SK-N-SH (cell line): Measurements from ENCODE around the gene ZNF397. TPM values are rescaled to one million over a fixed set of nuclear protein-coding genes. Genes with fewer than 3 reads are reported as not detected.

Experiments
- CTCF ChIA-PET: fragments of 300-600, 350-600 bp; formaldehyde crosslinking; extraction: SDS; loops from one replicate; lab custom pipeline; 2021; lab: Yijun Ruan, JAX
- POLR2A ChIA-PET: fragments of 350-600 bp; sonication (Branson Sonifier 250); formaldehyde crosslinking; extraction: SDS; loops from one replicate; lab custom pipeline; 2020; ENCODE audit warnings: antibody characterized with exemption, inconsistent platforms; lab: Yijun Ruan, JAX
- DNase-seq: peaks from one replicate; pipeline ENCODE4 v3.0.0; 2012
- H2AFZ ChIP-seq: fragments of 200-600 bp; sonication (generic); 2 replicates; pipeline ENCODE4 v1.8.1; 2016; ENCODE audit warnings: antibody characterized with exemption, mild to moderate bottlenecking, low read depth
- H3F3A ChIP-seq: fragments of 200-600 bp; sonication (generic); replicated peaks from 2 replicates; pipeline ENCODE3; 2016; ENCODE audit warnings: antibody characterized with exemption, mild to moderate bottlenecking; ENCODE audit not compliant: insufficient read depth
- H3K27ac ChIP-seq, 2 experiments: fragments of 200-500 bp in 1 of 2; fragments of 200-600 bp in 1 of 2; sonication (Bioruptor generic) in 1 of 2; sonication (generic), shearing (Covaris generic) in 1 of 2; 2 replicates each; pipeline versions ENCODE4 v1.5.1 to v1.6.1; 2014 to 2016; ENCODE audit warnings: low read depth in 2 of 2, inconsistent platforms in 1 of 2, low read length in 1 of 2, mild to moderate bottlenecking in 1 of 2, mixed read lengths in 1 of 2
- H3K27me3 ChIP-seq: fragments of 200-600 bp; sonication (generic), shearing (Covaris generic); 2 replicates; pipeline ENCODE4 v1.6.1; 2016; ENCODE audit warnings: mixed run types; ENCODE audit not compliant: insufficient read depth
- H3K36me3 ChIP-seq, 2 experiments: fragments of 200-500 bp in 1 of 2; fragments of 200-600 bp in 1 of 2; sonication (Bioruptor generic) in 1 of 2; sonication (generic) in 1 of 2; replicated peaks in 1 of 2; 2 replicates each; pipeline versions ENCODE3 to v1.5.1; 2014 to 2016; ENCODE audit warnings: low read length in 1 of 2, mild to moderate bottlenecking in 1 of 2; ENCODE audit not compliant: insufficient read depth in 2 of 2, control insufficient read depth in 1 of 2
- H3K4me1 ChIP-seq, 2 experiments: fragments of 200-500 bp in 1 of 2; fragments of 200-600 bp in 1 of 2; sonication (Bioruptor generic) in 1 of 2; sonication (generic), shearing (Covaris generic) in 1 of 2; 2 replicates each; pipeline versions ENCODE4 v1.5.1 to v1.6.1; 2014 to 2016; ENCODE audit warnings: low read depth in 1 of 2, low read length in 1 of 2, mixed run types in 1 of 2; ENCODE audit not compliant: insufficient read depth in 2 of 2, control insufficient read depth in 1 of 2
- H3K4me2 ChIP-seq: fragments of 200-600 bp; sonication (generic), shearing (Covaris generic); 2 replicates; pipeline ENCODE4 v1.6.1; 2017; ENCODE audit warnings: mixed run types
- H3K4me3 ChIP-seq, 2 experiments: fragments of 200-500 bp in 1 of 2; fragments of 200-600 bp in 1 of 2; sonication (Bioruptor generic) in 1 of 2; sonication (generic), shearing (Covaris generic) in 1 of 2; 2 replicates each; pipeline versions ENCODE4 v1.5.1 to v1.8.1; 2014 to 2016; ENCODE audit warnings: low read depth in 2 of 2, inconsistent platforms in 1 of 2, low read length in 1 of 2, mild to moderate bottlenecking in 1 of 2, mixed read lengths in 1 of 2, moderate library complexity in 1 of 2
- H3K79me2 ChIP-seq: fragments of 200-600 bp; sonication (generic); 2 replicates; pipeline ENCODE4 v1.8.1; 2017; ENCODE audit warnings: mild to moderate bottlenecking; ENCODE audit not compliant: insufficient read depth
- H3K9ac ChIP-seq: fragments of 200-600 bp; sonication (generic); 2 replicates; pipeline ENCODE4 v1.6.1; 2017; ENCODE audit warnings: mixed run types
- H3K9me2 ChIP-seq: fragments of 200-600 bp; sonication (generic); 2 replicates; pipeline ENCODE4 v1.6.1; 2017; ENCODE audit warnings: mixed run types
- H3K9me3 ChIP-seq: fragments of 200-600 bp; sonication (generic); 2 replicates; pipeline ENCODE4 v1.6.1; 2017; ENCODE audit warnings: mixed run types, mild to moderate bottlenecking, moderate library complexity
- H4K20me1 ChIP-seq: fragments of 200-600 bp; sonication (generic); 2 replicates; pipeline ENCODE4 v1.6.1; 2017; ENCODE audit warnings: mild to moderate bottlenecking, mixed run types; ENCODE audit not compliant: insufficient read depth
- CHD2 ChIP-seq: fragments of 150-350 bp; IDR thresholded peaks from 2 replicates; pipeline ENCODE4 v1.6.1; 2018; ENCODE audit warnings: low read length; ENCODE audit not compliant: partially characterized antibody
- CTCF ChIP-seq: fragments of 200-600 bp; sonication (generic); IDR thresholded peaks from 2 replicates; pipeline ENCODE4 v1.6.1; 2017; ENCODE audit warnings: antibody characterized with exemption, mild to moderate bottlenecking, moderate library complexity
- ELF1 ChIP-seq: IDR thresholded peaks from 2 replicates; pipeline ENCODE4 v1.4.0; 2012
- FOSL2 ChIP-seq: IDR thresholded peaks from 2 replicates; pipeline ENCODE4 v1.4.0; 2012; ENCODE audit warnings: low read depth, mild to moderate bottlenecking, moderate library complexity, borderline replicate concordance
- FOXJ3 ChIP-seq: sonication (generic); formaldehyde crosslinking; IDR thresholded peaks from 2 replicates; pipeline ENCODE4 v1.5.1; 2020; ENCODE audit warnings: mild to moderate bottlenecking, missing genetic modification reagents
- FOXM1 ChIP-seq: IDR thresholded peaks from 2 replicates; pipeline ENCODE4 v1.4.0; 2012; ENCODE audit warnings: low read depth, mild to moderate bottlenecking
- GATA2 ChIP-seq: sonication (generic); formaldehyde crosslinking; IDR thresholded peaks from 2 replicates; pipeline ENCODE4 v1.5.0; 2020; ENCODE audit warnings: mild to moderate bottlenecking, missing genetic modification reagents
- PBX3 ChIP-seq: IDR thresholded peaks from 2 replicates; pipeline ENCODE4; 2012
- POLR2AphosphoS5 ChIP-seq: IDR thresholded peaks from 2 replicates; pipeline ENCODE4 v1.6.1; 2012; ENCODE audit warnings: low read depth, low read length
- RAD21 ChIP-seq: IDR thresholded peaks from 2 replicates; pipeline ENCODE4 v1.6.1; 2012; ENCODE audit warnings: mild to moderate bottlenecking, low read length
- TCF12 ChIP-seq: IDR thresholded peaks from 2 replicates; pipeline ENCODE4 v1.4.0; 2012
- YY1 ChIP-seq: IDR thresholded peaks from 2 replicates; pipeline ENCODE4 v1.4.0; 2012; ENCODE audit warnings: low read depth, mild to moderate bottlenecking
- ZBTB33 ChIP-seq: IDR thresholded peaks from 2 replicates; pipeline ENCODE4 v1.4.0; 2012; ENCODE audit warnings: low read depth, borderline replicate concordance
- WGBS: methylation state at CpG from one replicate; pipeline ENCODE4 v1.1.6; 2017; ENCODE audit warnings: low lambda C conversion rate; 5-methylcytosine and 5-hydroxymethylcytosine counted together
- polyA plus RNA-seq, 3 experiments: library from polyadenylated mRNA; depleted of rRNA; stranded (reverse); fragments of >200 nt; gene quantifications; 2 replicates each; pipeline ENCODE4 v1.2.3, GENCODE V29; 2012
- TF ChIP-seq, protein P1 (sequence below): IDR thresholded peaks from 2 replicates; pipeline ENCODE4 v1.4.0; 2012; ENCODE audit warnings: low read depth, borderline replicate concordance
- TF ChIP-seq, protein P2 (sequence below): IDR thresholded peaks from 2 replicates; pipeline ENCODE4 v1.4.0; 2012; ENCODE audit warnings: low read depth
- TF ChIP-seq, protein P3 (sequence below): fragments of 150-350 bp; IDR thresholded peaks from 2 replicates; pipeline ENCODE4 v1.6.1; 2016; ENCODE audit warnings: mild to moderate bottlenecking, low read depth, low read length

Gene ZNF397
- polyA plus RNA-seq, 1 of the 3 experiments (the other 2 are of a cell fraction) = 4.8 TPM

DNA sequence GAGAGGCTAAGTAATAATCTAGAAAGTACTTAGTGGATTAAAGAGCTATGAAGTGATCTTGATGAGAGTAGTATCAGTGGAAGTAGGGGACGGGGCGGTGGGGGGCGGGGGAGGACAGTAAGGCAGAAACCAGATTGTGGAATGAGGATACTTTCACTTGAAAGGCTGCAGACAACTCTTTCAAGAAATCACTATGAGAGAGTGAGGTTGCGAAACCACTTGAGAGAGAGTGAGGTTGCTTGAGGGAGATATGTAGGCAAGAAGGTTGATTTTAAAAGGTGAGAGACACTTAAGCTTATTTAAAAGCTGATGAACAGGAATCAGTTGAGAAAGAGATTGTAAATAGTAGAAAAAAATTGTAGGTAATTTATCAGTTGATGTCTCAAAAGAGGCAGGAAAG lies 3.8 kb downstream of the ZNF397 start:
- Histone ChIP-seq H4K20me1 (no peaks in the 10 kb centered on the region), H3K9me3 (no peaks in the 10 kb centered on the region), H3K27ac (no peak overlapping the region), H2AFZ (no peak overlapping the region), H3K4me3 (no peak overlapping the region), H3F3A (no peaks in the 10 kb centered on the region), H3K79me2 (peaks cover 20% of the 10 kb centered on the region; the same call in 1 of the 2 replicates), H3K9me2 (no peaks in the 10 kb centered on the region), H3K4me1 (peaks cover 3 to 10% of the 10 kb centered on the region in 2 experiments; a peak in 3 of 4 replicates), H3K9ac (no peak overlapping the region), H3K36me3 (peaks cover 58 to 66% of the 10 kb centered on the region in 2 experiments), H3K27me3 (no peaks in the 10 kb centered on the region), H3K4me2 (no peak overlapping the region)
- POLR2A ChIA-PET = interaction anchor here (0.8 kb wide), 1 partner anchor 23 kb away, joined by 3 read pairs; no protein-coding TSS in a partner anchor
- no peak for TF ChIP-seq YY1
- CTCF ChIA-PET = interaction anchor here (2.9 kb wide), 1 partner anchor 14 kb away, joined by 13 read pairs; no protein-coding TSS in a partner anchor
- no peak for DNase-seq
- WGBS = 96% methylated on average over 4 of the region's 4 CpGs

GRCh38 chr18:35245719-35246317 lies 5.0 kb downstream of the ZNF397 start:
- H4K20me1 ChIP-seq = no peaks in the 10 kb centered on the region
- peaks cover 20% of the 10 kb centered on the region; the same call in 1 of the 2 replicates for H3K79me2 ChIP-seq
- no peaks in the 10 kb centered on the region for H3F3A ChIP-seq
- no peak for DNase-seq
- H3K4me3 ChIP-seq = no peak overlapping the region
- H3K4me2 ChIP-seq = no peak overlapping the region
- ChIA-PET POLR2A (interaction anchor here (1.1 kb wide), 1 partner anchor 17 kb away, joined by 3 read pairs; no protein-coding TSS in a partner anchor), CTCF (interaction anchor here (1.0 to 1.3 kb wide), 3 partner anchors 11 to 221 kb away, joined by 3 to 8 read pairs (median 4); no protein-coding TSS in a partner anchor)
- 96% methylated on average over 4 of the region's 4 CpGs for WGBS
- peaks cover 60 to 70% of the 10 kb centered on the region in 2 experiments for H3K36me3 ChIP-seq
- H3K9me2 ChIP-seq = no peaks in the 10 kb centered on the region
- H3K4me1 ChIP-seq = peaks cover 3 to 10% of the 10 kb centered on the region in 2 experiments; a peak in 3 of 4 replicates
- no peak overlapping the region for H2AFZ ChIP-seq
- H3K27ac ChIP-seq = no peak overlapping the region
- H3K9me3 ChIP-seq = no peaks in the 10 kb centered on the region
- no peak for TF ChIP-seq ELF1
- TF ChIP-seq POLR2AphosphoS5 = no peak
- TF ChIP-seq, protein P1, sequence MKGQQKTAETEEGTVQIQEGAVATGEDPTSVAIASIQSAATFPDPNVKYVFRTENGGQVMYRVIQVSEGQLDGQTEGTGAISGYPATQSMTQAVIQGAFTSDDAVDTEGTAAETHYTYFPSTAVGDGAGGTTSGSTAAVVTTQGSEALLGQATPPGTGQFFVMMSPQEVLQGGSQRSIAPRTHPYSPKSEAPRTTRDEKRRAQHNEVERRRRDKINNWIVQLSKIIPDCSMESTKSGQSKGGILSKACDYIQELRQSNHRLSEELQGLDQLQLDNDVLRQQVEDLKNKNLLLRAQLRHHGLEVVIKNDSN = no peak
- TF ChIP-seq FOXJ3 (CRISPR knock-in tag) = no peak
- TF ChIP-seq, protein P2, sequence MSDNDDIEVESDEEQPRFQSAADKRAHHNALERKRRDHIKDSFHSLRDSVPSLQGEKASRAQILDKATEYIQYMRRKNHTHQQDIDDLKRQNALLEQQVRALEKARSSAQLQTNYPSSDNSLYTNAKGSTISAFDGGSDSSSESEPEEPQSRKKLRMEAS = no peak
- TF ChIP-seq, protein P3, sequence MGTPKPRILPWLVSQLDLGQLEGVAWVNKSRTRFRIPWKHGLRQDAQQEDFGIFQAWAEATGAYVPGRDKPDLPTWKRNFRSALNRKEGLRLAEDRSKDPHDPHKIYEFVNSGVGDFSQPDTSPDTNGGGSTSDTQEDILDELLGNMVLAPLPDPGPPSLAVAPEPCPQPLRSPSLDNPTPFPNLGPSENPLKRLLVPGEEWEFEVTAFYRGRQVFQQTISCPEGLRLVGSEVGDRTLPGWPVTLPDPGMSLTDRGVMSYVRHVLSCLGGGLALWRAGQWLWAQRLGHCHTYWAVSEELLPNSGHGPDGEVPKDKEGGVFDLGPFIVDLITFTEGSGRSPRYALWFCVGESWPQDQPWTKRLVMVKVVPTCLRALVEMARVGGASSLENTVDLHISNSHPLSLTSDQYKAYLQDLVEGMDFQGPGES = no peak
- no peak for TF ChIP-seq FOSL2
- no peak for TF ChIP-seq ZBTB33
- TF ChIP-seq PBX3 = no peak
- TF ChIP-seq YY1 = no peak
- TF ChIP-seq FOXM1 = no peak
- no peak for TF ChIP-seq RAD21
- no peak for TF ChIP-seq TCF12
- no peak for TF ChIP-seq CHD2
- no peak for TF ChIP-seq GATA2 (CRISPR knock-in tag)
- no peak for TF ChIP-seq CTCF
- no peak overlapping the region for H3K9ac ChIP-seq
- no peaks in the 10 kb centered on the region for H3K27me3 ChIP-seq
